IPS-18c (cell line): ENCODE data around the gene GTF2E1.

Source experiments
- H3K4me3 ChIP-seq: 2 replicates; pipeline ENCODE4 v1.7.0; 2013; ENCODE audit warnings: low read depth, mild to moderate bottlenecking, low read length, moderate library complexity; ENCODE audit not compliant: insufficient read depth
- H3K9me3 ChIP-seq: one replicate; pipeline ENCODE4 v1.6.1; 2013; ENCODE audit warnings: mild to moderate bottlenecking, low read length, moderate library complexity; ENCODE audit not compliant: control insufficient read depth, insufficient read depth

Gene GTF2E1

DNA sequence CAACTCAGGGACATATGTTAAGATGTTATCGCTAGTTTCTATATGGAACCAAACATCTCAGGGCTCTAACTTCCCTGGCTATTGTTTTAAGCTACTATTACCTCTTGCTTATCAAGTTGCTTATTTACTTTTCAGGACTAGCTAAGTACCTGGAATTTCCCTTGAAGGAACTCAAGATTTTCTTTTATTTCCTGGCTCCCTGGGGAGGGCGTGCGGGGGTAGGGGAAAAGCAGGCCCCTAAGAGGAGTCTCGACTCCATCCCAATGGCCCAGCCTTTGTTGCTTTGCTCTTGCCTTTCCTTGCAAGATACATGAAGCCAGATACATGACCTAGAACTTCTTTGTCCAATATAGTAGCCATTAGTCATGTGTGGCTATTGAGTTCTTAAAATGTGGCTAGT is 88.5 kb downstream of the GTF2E1 start:
- Histone ChIP-seq H3K9me3 (no peaks in the 10 kb centered on the region), H3K4me3 (no peak overlapping the region)
